ENCODE data around the gene SNED1. TPM values are rescaled to one million over a fixed set of nuclear protein-coding genes. Genes with fewer than 3 reads are reported as not detected.

Gene SNED1
- total RNA-seq, 1 donor from 2014 or later, result 17.9 TPM

DNA sequence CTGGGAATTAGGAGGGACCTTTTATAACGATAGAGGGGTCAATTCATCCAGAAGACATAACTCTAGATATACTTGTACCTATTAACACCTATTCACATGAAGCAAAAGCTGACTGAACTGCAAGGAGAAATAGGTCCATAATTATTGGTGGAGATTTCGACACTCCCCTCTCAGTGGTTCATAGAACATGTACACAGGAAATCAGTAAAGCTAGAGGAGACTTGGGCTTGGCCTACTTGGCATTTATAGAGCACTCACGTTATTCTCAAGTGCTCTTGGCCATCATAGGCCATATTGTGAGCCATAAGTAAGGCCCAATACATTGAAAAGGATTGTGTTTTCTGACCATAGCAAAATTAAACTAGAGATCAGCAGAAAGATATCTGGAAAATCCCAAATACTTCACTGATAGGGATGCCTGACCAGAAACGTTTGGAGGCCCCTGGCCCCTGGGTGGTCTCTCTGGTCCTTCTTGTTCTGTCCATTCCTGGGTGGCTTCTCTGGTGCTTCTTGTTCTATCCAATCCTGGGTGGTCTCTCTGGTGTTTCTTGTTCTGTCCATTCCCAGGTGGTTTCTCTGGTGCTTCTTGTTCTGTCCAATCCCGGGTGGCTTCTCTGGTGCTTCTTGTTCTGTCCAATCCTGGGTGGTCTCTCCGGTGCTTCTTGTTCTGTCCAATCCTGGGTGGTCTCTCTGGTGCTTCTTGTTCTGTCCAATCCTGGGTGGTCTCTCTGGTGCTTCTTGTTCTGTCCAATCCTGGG, 49.0 kb downstream of the SNED1 start:
- no peak for DNase-seq (ENCODE audit: low read depth in 2 of 2)

DNA sequence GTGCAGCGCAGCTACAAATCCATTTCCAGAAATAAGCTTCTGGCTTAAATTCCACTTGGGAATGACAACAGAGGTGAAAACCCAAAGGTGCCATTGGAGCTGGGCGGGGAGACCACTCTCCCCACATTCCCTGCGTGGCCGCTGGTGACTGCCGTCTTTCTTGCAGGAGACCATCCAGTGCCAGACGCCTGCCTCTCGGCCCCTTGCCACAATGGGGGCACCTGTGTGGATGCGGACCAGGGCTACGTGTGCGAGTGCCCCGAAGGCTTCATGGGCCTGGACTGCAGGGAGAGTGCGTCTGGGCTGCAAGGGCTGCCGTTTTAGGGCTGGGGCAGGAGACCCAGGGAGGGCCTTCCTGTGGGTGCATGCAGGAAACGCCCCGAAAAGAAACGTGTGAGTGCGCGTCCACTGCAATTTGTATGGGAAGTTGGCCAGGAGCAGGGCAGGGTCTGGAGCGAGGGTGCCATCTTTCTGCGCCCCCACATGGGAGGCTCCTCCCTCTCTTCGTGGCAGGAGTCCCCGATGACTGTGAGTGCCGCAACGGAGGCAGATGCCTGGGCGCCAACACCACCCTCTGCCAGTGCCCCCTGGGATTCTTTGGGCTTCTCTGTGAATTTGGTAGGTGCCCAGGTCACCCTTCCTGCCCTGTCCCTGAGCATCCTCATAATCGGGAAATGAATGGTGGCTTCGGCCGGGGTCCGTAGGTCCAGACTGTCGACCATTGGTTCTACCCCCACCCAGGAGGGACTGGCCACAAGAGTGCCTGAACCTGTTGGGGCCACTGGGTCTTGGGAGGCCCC, 49.9 kb downstream of the SNED1 start:
- no peak for DNase-seq (ENCODE audit: low read depth in 2 of 2)

DNA sequence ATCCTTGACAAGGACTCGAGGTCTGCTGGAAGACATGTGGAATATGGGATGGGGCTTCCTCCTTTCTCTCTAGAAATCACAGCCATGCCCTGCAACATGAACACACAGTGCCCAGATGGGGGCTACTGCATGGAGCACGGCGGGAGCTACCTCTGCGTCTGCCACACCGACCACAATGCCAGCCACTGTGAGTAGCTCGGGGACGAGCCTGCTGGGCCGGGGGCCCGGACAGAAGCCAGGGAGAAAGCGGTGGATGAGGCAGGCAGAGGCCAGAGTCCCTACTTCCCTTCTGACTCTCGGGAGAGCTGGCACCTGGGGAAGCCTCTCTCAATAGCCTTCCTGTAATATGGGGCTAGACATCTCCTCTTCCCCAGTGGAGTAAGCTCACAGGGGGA, 50.5 kb downstream of the SNED1 start:
- no peak for DNase-seq (ENCODE audit: low read depth in 2 of 2)

DNA sequence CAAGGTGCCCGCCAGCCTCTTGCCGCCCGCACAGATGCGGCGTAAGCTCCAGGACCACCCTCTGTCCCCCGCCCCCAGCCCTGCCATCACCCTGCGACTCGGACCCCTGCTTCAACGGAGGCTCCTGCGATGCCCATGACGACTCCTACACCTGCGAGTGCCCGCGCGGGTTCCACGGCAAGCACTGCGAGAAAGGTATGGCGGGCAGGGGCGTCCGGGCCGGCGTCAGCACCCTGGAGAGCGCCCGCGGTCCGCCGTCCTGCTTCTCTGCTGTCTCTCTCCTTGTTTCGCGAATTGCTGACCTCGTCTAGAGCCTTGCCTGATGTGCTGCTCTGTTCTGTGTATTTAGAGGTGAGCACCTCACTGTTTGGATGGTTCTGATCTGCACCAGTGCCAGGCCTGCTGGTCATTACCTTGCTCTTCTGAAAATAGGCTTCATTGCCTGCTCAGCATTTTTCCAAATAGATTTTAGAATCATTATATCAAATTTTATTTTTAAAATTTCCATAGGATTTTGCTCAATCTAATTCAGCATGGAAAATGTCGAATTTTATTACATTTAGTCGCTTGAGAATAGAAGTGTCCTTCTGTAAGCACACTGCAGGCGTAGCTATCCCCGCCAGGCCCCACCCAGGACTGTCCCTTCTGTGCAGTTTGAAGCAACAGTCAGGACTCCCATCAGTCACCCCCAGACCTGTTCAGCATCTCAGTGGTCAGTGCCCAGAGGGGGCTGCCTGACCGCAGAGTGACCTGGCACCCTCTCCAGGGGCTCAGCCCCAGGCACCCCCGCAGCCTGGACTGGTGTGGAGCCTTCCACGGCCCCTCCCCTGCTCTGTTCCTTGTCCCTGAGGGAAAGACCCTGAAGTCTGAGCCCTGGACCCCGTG, 51.6 kb downstream of the SNED1 start:
- DNase-seq (ENCODE audit: low read depth in 2 of 2), result no peak

DNA sequence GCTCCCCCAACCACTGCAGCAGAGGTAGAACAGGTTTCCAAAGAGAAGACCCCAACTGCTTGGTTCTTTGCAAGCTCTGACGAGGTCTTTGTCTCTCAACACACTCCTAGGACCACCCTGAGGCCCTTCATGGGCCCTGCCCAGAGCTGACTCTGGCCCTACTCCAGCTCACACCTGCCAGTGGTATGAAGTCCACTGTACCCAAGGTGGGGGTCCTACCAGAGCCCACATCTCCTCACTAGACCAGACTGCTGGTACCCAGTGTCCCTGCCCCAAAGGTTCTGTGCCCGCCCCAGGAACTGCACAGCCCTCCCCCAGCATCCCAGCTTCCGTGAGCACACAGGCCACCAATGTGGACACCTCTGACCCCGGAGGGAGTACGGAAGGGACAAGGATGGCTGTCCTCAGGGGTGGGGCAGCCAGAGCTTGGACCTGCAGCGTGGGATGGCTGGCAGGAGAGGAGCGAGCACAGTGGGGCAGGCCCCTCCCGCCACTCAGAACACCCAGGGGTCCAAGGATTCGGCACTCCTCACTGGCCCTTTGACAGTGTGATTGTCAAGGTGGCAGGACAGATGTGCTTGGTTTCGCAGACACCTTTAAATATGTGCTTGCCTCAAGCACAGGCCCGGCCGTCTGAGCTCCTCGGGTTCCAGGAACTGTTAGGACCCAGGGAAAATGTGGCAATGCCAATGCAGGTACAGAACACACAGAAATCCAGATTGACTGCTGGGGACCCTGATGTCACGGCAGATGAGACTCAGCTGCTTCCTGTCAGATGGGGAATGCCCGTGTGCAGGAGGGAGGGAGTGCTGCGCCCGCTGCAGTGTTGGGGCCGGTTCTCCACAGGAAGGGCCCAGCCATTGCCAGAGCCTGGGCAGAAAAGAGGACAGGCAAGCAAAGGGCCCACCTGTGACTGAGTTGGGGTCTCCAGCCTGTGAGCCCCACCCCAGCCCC, 52.5 kb downstream of the SNED1 start:
- DNase-seq (ENCODE audit: low read depth in 2 of 2), result no peak

DNA sequence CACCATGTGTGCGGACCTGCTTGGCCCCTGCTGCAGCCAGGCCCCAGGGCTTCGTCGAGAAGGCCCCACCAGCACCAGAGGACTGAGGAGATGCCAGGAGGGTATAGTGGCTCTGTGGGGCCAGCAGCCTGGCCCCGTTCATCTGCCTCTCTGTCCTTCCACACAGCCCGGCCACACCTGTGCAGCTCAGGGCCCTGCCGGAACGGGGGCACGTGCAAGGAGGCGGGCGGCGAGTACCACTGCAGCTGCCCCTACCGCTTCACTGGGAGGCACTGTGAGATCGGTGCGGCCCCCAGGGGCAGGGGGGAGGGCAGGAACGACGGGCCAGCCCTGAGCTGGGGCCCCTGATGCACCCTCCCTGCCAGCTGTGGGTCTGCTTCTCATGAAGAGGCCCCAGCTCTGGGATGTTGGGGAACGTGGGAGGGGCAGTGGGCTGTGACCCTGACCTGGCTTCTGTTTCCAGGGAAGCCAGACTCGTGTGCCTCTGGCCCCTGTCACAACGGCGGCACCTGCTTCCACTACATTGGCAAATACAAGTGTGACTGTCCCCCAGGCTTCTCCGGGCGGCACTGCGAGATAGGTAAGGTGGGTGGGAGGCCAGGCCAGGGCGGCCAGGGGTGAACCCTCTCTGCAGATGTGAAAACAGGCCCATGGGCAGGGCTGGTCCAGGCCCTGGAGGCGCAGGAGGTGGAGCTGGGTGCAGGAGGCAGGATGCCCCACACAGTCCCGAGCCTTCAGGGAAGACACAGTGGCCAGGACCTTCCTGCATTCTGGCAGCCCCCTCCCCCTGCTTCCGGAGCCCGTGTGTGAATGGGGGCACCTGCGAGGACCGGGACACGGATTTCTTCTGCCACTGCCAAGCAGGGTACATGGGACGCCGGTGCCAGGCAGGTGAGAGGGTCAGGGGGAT, 53.4 kb downstream of the SNED1 start:
- DNase-seq (ENCODE audit: low read depth in 2 of 2), result no peak

DNA sequence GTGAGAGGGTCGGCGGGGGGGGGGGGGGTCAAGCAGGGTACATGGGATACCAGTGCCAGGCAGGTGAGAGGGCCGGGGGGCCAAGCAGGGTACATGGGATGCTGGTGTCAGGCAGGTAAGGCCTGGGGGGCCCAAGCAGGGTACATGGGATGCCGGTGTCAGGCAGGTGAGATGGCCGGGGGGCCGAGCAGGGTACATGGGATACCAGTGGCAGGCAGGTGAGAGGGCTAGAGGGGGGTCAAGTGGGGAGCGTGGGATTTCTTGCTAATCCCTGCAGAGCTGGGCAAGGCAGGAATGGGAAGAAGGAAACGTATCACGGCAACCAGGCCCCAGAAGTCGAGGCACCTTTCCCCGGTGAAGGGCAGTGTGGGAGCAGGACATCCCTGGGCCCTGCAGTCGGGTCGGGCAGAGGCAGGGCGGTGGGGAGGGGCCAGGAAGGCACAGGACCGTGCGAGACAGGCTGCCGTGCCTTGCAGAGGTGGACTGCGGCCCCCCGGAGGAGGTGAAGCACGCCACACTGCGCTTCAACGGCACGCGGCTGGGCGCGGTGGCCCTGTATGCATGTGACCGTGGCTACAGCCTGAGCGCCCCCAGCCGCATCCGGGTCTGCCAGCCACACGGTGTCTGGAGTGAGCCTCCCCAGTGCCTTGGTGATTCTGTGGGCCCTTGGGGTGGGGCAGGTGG, 54.4 kb downstream of the SNED1 start:
- DNase-seq (ENCODE audit: low read depth in 2 of 2), result no peak

DNA sequence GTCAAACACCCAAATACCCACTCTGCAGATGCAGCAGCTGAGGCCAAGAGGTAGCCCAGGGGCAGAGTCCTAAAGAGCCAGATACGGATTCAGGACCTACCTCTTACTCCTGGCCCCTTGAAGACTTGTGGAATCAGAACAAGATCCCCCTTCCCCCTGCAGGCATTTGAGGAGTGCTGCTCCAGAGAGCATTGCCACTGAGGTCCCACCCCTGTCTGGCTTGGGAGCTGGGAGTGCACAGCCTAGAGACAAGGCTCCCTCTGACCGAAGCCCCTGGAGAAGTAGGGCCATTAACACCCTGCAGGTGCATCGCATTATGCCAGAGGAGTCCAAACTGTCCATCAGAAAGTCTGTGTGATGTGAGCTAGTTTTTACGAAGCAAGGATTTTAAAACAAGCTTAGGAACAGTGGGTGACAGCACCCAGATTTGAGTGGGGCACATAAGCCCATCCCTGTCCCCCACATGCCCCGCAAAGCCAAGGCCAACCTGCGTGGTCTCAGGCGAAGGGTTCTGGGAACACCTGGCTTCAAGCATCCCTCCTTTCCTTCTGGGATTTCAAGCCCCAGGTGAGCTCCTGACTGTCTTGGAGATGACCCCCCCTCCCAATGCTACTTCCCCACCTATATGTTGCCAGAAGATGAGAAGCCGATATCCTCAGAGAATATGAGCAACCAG, 55.3 kb downstream of the SNED1 start:
- no peak for DNase-seq (ENCODE audit: low read depth in 2 of 2)

DNA sequence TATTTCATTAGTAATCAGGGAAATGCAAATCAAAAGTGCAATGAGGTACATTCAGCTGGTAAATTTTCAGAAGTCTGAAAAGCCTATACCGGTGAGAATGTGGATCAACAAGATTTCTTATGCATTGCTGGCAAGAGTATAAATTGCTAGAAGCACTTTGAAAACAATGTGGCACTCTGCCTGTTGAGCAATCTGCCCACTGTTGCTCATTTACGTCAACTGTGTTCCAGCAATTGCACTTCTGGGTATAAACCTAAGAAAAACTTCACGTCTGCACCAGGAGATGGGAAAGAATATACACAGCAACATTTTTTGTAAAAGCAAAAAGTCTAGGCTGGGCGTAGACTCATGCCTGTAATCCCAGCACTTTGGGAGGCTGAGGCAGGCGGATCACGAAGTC, 62.9 kb downstream of the SNED1 start:
- no peak for DNase-seq (ENCODE audit: low read depth in 2 of 2)

DNA sequence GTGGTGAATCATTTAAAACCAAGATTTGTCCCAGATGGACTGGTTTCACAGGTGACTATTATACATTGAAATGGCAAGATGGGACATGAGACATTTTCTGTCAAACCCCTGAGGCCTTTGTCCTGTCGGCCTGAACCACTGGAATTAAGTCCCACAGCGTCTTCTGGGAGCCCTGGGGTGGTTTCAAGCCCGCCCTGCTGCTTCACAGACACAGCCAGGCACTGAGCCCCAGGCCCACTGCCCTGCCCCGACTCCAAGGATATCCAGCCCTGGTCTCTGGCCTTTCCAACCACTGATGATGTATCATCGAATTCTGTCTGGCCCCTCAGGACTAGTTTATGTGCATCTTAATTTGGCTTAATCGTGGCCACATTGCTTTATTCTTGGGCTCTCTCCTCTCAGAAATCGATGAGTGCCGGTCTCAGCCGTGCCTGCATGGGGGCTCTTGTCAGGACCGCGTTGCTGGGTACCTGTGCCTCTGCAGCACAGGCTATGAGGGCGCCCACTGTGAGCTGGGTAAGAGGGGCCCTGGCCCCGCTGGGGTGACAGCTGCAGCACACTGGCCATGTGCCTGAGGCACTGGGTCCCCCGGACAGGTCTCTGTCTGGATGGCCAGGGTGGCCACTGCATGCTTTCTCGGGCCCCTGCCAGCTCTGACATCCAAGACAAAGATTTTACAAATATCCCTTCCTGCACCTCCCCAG, 64.1 kb downstream of the SNED1 start:
- DNase-seq (ENCODE audit: low read depth in 2 of 2), result no peak

DNA sequence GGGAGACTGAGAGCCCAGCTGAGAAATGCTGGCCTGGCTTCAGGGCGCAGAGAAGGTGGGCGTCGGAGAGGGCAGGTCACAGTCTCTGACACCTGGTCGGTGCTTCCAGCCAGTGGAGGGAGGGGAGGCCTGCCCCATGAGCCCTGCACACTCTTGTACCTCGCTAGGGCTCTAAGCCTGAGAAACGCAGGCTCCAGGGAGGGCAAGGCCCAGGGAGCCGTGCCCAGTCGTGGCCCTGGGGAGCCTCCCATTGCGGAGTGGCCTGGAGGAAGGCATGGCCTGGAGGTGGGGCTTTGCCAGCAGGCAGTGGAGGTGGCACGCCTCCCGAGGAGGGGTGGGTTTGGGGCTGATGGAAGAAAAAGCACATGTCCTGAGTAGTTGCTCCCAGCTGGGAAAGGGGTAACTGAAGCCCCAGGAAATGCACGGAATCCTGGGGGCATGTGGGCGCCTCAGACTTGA, 64.7 kb downstream of the SNED1 start:
- no peak for DNase-seq (ENCODE audit: low read depth in 2 of 2)

DNA sequence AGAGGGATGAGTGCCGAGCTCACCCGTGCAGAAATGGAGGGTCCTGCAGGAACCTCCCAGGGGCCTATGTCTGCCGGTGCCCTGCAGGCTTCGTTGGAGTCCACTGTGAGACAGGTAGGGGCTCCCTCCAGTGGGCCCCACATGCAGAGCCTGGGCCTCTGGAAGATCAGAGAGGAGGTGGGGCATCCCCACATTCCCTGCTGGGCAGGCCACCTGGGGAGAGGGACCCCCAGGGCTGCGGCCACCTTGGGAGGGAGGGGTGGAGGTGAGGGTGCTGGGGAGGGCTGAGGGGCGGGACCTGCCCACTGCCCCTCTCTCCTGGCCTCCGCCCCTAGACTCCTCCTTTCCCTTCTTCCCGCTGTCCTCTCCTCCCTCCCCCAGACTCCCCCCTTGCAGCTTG, 65.2 kb downstream of the SNED1 start:
- DNase-seq (ENCODE audit: low read depth in 2 of 2), result peak in 1 of 2 donors; percentile 16

DNA sequence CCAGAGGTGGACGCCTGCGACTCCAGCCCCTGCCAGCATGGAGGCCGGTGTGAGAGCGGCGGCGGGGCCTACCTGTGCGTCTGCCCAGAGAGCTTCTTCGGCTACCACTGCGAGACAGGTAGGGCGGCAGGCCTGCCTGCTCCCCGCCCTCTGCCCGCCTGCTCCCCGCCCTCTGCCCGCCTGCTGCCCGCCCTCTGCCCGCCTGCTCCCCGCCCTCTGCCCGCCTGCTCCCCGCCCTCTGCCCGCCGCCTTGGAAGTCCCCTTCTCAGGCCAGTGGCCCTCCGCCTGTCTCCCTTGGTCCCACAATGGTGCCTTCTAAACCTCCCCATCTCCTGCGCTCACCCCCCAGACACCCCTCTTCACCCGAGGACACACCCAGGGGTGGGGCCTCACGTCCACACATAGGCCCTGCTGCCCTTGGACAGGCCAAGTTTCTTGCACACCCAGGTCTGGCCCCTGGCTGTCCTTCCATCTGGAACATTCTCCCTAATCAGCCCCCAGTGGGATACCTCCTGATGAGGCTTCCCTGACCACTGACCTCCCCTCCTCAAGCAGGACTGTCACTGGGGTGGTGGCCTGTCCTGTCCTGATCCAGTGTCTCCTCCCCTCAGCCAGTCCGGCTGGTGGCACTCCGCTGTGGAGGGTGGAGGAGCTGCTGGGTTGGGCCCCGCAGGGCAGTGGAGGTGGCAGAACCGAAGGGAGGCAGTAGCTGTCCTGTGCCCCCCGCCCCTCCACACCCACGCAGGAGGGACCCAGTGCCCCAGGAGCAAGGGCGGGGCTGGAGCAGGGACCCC, 65.8 kb downstream of the SNED1 start:
- peak in 1 of 2 donors; percentile 16 for DNase-seq (ENCODE audit: low read depth in 2 of 2)

DNA sequence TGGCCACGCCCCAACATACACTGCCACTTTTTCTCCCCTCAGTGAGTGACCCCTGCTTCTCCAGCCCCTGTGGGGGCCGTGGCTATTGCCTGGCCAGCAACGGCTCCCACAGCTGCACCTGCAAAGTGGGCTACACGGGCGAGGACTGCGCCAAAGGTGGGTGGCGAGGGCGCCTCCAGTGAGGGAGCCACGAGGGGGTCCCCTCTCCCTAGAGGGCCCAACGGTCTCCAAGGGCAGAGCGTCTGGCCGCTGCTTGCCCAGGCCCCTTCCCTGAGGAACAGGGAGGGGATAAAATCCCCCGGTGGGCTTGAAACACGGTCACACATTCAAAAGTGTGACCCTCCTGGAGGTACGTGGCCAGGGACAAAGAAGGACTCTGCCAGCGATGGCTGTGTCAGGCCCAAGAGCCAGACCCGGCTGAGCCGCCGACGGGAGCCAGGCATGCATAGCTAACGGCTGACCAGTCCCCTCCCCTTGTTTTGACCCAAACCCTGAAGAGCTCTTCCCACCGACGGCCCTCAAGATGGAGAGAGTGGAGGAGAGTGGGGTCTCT, 66.5 kb downstream of the SNED1 start:
- DNase-seq (ENCODE audit: low read depth in 2 of 2), result no peak

DNA sequence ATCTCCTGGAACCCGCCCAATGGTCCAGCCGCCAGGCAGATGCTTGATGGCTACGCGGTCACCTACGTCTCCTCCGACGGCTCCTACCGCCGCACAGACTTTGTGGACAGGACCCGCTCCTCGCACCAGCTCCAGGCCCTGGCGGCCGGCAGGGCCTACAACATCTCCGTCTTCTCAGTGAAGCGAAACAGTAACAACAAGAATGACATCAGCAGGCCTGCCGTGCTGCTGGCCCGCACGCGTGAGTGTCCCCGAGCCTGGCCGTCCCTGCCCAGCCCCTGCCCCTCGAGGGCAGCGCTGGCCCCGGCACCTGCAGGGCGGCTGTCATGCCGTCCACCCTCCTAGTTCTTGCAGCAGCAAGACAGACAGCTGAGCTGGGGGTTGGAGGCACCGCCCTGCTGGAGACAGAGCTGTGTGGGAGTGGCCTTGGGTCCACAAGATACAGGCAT, 67.0 kb downstream of the SNED1 start:
- DNase-seq (ENCODE audit: low read depth in 2 of 2), result no peak

DNA sequence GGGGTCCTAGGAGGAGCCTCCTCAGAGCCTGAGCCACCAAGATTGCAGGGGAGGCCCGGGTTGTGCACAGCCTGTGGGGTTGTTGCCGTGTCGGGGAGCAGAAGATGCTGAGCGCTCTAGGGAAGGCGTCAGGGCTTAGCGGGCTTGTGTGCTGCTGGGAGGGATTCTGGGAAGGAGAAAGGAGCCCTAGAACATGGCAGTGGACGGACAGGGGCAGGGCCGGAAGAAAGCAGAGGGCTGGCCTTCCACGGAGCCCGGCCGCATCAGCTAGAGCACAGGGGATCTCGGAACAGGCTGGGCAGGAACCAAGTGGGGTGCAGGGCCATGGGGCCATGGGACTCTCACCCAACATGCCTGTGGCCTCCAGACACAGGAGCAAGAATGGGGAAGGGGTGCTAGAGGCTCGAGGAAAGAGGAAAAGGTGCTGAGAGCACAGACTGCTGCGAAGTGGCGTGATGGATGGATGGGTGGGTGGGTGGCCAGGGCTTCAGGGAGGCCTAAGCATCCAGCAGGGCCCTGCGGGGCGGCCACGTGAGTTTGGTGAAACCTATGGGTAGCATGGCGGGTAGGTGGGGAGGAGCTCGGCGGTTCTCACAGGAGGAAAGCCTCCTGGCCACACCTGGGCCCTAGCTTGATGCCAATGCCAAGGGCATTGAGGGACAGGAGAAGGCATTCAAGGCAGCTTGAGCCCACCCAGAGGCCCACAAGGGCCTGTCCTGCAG, 67.9 kb downstream of the SNED1 start:
- no peak for DNase-seq (ENCODE audit: low read depth in 2 of 2)

All from lung microvascular endothelial cell (primary cell).